ENCODE results near the gene OGDH.

The OGDH gene

GRCh38 chr7:44752822-44753221, 146.4 kb downstream of the OGDH start:
- DNase-seq (ENCODE audit: low read depth) = no peak
- H3K4me3 ChIP-seq (ENCODE audit: low read length) = no peak overlapping the region
- TF ChIP-seq, protein P1, sequence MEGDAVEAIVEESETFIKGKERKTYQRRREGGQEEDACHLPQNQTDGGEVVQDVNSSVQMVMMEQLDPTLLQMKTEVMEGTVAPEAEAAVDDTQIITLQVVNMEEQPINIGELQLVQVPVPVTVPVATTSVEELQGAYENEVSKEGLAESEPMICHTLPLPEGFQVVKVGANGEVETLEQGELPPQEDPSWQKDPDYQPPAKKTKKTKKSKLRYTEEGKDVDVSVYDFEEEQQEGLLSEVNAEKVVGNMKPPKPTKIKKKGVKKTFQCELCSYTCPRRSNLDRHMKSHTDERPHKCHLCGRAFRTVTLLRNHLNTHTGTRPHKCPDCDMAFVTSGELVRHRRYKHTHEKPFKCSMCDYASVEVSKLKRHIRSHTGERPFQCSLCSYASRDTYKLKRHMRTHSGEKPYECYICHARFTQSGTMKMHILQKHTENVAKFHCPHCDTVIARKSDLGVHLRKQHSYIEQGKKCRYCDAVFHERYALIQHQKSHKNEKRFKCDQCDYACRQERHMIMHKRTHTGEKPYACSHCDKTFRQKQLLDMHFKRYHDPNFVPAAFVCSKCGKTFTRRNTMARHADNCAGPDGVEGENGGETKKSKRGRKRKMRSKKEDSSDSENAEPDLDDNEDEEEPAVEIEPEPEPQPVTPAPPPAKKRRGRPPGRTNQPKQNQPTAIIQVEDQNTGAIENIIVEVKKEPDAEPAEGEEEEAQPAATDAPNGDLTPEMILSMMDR (conservative IDR thresholded peaks at IDR 0.05; ENCODE audit: low read length) = no peak

GRCh38 chr7:44754802-44755697, 148.6 kb downstream of the OGDH start:
- TF ChIP-seq, protein P1 (conservative IDR thresholded peaks at IDR 0.05; ENCODE audit: low read length) = no peak
- H3K4me3 ChIP-seq (ENCODE audit: low read length) = no peak overlapping the region
- no peak for DNase-seq (ENCODE audit: low read depth)

- TF ChIP-seq, protein P1 (conservative IDR thresholded peaks at IDR 0.05; ENCODE audit: low read length) = no peak
- H3K4me3 ChIP-seq (ENCODE audit: low read length) = no peak overlapping the region
- no peak for DNase-seq (ENCODE audit: low read depth)
Measured at GRCh38 chr7:44755698-44756627, 149.5 kb downstream of the OGDH start.

GRCh38 chr7:44756904-44757303, 150.5 kb downstream of the OGDH start:
- TF ChIP-seq, protein P1 (conservative IDR thresholded peaks at IDR 0.05; ENCODE audit: low read length) = no peak

GRCh38 chr7:44757311-44757710, 150.9 kb downstream of the OGDH start:
- no peak overlapping the region for H3K4me3 ChIP-seq (ENCODE audit: low read length)
- TF ChIP-seq, protein P1 (conservative IDR thresholded peaks at IDR 0.05; ENCODE audit: low read length) = no peak
- DNase-seq (ENCODE audit: low read depth) = no peak

More at GRCh38 chr7:44756904-44757303, 150.5 kb downstream of the OGDH start:
- DNase-seq (ENCODE audit: low read depth) = no peak
- no peak overlapping the region for H3K4me3 ChIP-seq (ENCODE audit: low read length)

DNA sequence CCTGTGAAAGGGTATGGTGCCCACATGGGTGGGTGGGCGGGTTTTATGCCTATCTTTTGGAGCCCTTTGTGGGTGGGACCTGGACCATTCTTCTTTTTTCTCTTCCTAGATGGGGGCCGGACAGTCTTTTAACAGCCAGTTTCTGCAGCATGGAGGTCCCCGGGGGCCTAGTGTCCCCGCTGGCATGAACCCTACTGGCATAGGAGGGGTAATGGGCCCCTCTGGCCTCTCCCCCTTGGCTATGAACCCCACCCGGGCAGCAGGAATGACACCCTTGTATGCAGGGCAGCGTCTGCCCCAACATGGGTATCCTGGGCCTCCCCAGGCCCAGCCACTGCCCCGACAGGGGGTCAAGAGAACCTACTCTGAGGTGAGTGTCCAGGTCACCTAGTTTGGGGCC, 151.3 kb downstream of the OGDH start:
- TF ChIP-seq, protein P1 (conservative IDR thresholded peaks at IDR 0.05; ENCODE audit: low read length) = no peak
- no peak for DNase-seq (ENCODE audit: low read depth)

More for the DNA sequence above, 151.3 kb downstream of the OGDH start:
- H3K4me3 ChIP-seq (ENCODE audit: low read length) = no peak overlapping the region

Measured in AG10803 (cell line).